NCI-H82 (cell line): ENCODE data around the gene KLF13.
A peak's percentile ranks its signal among the peaks of the same experiment; 100 is the strongest.

Source experiments
- DNase-seq: peaks from one replicate; lab custom pipeline; 2025; lab: John Stamatoyannopoulos, UW

Gene KLF13

GRCh38 chr15:31362886-31363285, 36.3 kb downstream of the KLF13 start:
- no peak for DNase-seq

GRCh38 chr15:31364301-31365031, 37.8 kb downstream of the KLF13 start:
- no peak for DNase-seq

- no peak for DNase-seq
These were observed 38.5 kb downstream of the KLF13 start for GRCh38 chr15:31365032-31365654.

GRCh38 chr15:31365655-31366127, 39.1 kb downstream of the KLF13 start:
- no peak for DNase-seq

GRCh38 chr15:31366169-31366734, 39.6 kb downstream of the KLF13 start:
- DNase-seq, result no peak

- DNase-seq, result no peak
These were observed 40.5 kb downstream of the KLF13 start for GRCh38 chr15:31367021-31367729.

GRCh38 chr15:31367730-31368344, 41.2 kb downstream of the KLF13 start:
- no peak for DNase-seq

- DNase-seq, result no peak
These were observed 43.1 kb downstream of the KLF13 start for GRCh38 chr15:31369727-31370126.

- no peak for DNase-seq
These were observed 45.0 kb downstream of the KLF13 start for GRCh38 chr15:31371520-31372240.

- DNase-seq, result peak; percentile 26
These were observed 46.0 kb downstream of the KLF13 start for GRCh38 chr15:31372635-31373091.

- no peak for DNase-seq
These were observed 46.6 kb downstream of the KLF13 start for GRCh38 chr15:31373096-31373865.

GRCh38 chr15:31373970-31374369, 47.3 kb downstream of the KLF13 start:
- no peak for DNase-seq

- no peak for DNase-seq
These were observed 47.9 kb downstream of the KLF13 start for GRCh38 chr15:31374489-31374888.

- DNase-seq, result no peak
These were observed 48.4 kb downstream of the KLF13 start for GRCh38 chr15:31374986-31375385.

GRCh38 chr15:31375772-31376171, 49.1 kb downstream of the KLF13 start:
- no peak for DNase-seq

- no peak for DNase-seq
These were observed 49.9 kb downstream of the KLF13 start for GRCh38 chr15:31376511-31376910.

GRCh38 chr15:31377030-31377429, 50.4 kb downstream of the KLF13 start:
- DNase-seq, result no peak

GRCh38 chr15:31378363-31378903, 51.8 kb downstream of the KLF13 start:
- no peak for DNase-seq

- DNase-seq, result no peak
These were observed 52.4 kb downstream of the KLF13 start for GRCh38 chr15:31379042-31379441.

- DNase-seq, result no peak
These were observed 52.9 kb downstream of the KLF13 start for GRCh38 chr15:31379577-31379976.
